ENCODE measurements around the gene CREBBP.

The CREBBP gene

DNA sequence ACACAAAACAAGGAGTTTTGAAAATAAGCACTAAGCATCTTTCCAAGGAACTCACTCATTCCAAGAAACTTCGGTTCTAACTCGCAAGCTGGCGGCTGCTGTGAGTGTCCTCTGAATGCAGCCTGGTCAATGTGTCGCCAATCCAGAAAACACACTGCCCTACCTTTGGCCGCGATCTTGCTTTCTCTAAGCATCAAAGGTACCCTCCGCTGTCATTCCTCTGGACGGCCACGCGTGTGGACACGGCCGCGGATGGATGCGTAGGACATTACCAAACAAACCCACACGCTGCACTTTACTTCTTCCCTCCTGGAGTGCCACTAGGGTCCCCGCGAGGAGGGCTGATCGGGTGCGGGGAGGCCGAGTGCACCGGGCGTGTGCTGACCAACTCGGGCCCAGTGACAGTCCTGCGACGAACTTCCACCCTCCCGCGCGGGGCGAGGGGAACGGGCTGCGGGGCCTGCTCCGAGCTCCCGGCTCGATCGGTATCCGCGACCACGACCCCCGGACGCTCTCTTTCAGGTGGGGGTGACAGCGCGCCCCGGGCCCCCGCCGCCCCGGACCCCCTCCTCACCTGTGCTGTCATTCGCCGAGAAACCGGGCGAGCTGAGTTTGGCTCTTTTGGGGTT, 1.1 kb downstream of the CREBBP start:
- DNase-seq, result peak; percentile 37

DNA sequence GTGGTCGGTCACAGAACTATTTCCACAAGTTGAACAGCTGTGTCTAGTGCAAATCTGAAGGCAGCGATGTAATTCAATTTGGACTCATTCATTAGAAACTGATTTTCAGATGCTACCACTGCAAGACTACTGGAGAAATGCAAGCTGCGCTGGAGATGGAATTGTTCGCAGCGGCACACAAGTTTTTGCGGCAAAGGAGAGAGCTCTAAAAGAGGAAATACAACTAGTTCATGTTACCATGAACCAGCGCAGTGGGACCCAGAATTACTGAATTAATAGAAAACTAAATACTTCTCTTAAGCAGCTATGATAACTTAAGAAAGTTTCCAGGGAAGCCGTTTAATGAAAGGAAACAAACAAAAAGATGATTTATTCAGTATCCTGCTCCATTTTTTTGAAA, 1.9 kb downstream of the CREBBP start:
- no peak for DNase-seq

DNA sequence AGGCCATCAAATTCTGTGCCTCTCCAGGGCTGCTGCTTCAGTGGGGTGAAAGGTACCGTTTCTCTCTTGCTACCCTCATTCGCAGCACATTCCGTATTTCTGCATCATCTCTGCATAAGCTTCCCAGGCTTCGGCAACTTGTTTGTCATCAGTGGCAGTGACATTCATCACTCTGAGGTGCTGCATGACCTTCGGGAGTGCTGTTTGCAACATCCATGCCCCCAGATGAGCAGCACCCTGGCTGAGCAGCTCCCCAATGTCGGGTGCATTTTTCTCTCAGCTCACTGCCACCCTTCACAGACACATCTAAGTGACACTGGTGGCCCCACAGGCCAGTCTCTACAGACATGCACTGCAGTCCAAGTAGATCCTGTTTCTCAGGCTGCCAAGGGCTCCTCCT, 3.8 kb downstream of the CREBBP start:
- no peak for DNase-seq

DNA sequence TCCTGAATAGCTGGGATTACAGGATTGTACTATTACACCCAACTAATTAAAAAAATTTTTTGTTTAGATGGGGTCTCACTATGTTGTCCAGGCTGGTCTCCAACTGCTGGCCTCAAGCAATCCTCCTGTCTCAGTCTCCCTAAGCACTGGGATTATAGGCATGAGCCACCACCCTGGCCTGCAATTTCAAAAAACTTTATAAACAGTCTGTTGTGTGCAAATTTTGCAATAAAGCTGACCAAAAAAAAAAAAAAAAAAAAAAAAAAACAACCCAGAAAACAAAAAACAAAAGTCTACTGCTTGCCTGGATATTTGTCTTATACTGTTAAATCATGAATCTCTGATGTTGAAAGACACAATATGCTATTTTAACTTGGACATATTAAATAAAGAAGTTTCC, 4.4 kb downstream of the CREBBP start:
- no peak for DNase-seq

DNA sequence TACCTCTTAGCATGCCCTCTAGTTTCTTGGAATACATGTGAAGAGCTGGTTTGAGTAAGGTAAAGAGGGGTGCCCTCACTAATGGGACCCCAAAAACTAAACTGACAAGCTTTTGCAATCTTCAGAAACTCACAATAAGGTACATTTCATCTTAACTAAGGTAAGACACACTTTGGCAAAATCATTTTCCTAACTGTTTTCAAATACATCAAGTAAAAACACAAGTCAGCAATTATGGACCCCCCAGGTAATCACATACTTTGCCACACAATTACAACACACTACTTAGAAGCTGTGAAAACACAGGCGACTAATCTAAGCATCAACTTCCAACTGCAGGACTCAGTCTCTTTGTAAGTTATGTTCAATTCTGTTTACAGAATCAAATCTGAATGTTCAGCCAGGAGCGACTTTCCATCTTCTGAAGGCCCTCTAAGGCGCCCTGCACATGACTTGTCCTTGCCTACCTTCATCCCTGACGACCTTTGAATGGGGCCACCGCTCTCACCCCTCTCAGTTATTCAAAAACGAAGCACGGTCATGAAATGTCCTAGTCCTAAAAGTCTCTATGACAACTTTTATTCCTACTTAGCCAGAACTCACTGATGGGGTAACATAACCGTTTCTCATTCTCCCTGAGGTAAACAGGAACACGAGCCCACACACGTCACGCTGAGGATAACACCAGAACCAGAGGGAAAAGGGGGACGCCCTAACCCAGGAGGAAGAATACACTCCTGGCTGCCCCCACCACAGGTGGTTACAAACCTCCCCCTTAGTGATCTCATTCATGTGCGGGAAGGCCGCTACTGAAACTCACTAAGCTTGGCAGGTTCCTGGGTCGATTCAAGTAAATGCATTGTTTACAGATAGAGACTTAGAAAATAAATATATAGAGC, 5.5 kb downstream of the CREBBP start:
- DNase-seq, result no peak

DNA sequence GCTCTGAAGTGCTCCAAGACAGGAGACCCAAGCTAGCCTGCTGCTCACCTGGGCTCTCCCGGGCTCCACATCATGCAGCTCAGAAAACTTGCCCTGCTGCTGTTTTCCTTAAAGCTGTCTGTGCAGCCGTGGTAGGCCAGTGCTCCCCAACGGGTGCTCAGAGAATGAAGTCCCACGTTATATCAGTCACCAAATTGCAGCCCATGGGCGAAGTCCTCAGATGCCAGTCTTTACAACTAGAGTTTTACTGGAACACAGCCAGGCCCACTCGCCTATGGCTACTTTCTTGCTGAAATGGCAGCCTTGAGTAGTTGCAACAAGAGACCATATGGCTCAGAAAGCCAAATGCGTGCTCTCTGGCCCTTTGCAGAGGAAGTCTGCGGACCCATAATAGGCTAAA, 6.3 kb downstream of the CREBBP start:
- no peak for DNase-seq

DNA sequence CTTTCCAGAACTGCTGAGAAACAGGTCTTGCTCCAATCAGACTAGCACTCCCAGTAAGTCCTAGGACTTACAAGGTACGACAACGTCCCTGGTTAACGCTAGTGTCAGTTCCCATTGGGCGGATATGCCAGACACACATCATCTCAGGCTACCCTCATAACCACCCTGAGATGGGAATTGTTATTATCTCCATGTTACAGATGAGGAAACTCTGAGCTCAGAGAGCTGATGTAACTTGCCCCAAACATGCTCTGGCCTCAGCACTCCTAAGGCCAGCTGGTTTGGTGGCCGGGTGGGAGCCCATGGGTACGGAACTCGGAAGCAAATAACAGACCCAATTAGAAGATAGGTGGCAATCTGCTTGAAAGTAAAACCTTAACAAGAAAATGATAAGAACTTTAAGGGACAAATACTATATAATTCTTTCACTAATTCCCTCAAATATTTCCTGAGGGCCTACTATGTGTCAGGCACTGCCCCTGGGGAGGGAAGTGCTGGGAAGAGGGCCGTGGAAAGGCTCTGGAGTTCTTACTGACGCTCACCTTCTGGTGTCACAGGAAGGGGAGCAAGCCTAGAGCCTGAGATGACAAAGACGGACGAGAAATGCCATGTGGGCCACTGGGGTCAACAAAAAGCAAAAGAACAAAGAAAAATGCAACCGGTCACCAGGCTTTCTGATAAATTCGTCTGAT, 6.9 kb downstream of the CREBBP start:
- DNase-seq, result no peak

DNA sequence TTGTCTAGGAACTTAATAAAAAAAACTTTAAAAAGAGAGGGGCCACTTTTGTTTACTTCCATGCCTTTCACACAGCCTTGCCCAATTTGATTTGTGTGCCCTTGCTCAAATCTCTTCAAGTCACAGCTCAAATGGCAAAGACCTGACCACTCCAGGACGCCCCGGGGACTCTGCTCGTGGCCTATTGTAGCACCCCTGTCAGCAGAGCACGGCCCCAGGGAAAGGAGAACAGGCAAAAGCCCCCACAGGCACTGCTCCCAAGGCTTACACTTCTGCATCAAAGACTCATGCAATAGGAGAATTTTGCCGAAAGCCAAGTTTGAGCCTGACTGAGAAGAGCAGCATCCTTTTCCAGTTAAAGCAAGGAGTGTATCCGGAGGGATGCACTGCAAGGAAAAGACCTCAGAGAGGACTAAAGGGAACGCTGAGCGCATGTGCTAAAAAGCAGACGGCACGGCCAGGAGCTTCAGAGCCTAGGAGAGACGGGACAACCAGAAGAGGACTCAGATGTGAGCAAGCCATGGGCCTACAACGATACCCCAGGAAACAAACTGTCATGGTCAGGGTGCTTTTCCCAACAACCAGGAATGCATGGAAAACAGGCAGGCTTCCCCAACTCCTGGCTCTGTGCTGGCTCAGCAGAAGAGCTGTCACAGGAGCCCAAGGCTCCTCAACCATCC, 8.2 kb downstream of the CREBBP start:
- DNase-seq, result no peak

DNA sequence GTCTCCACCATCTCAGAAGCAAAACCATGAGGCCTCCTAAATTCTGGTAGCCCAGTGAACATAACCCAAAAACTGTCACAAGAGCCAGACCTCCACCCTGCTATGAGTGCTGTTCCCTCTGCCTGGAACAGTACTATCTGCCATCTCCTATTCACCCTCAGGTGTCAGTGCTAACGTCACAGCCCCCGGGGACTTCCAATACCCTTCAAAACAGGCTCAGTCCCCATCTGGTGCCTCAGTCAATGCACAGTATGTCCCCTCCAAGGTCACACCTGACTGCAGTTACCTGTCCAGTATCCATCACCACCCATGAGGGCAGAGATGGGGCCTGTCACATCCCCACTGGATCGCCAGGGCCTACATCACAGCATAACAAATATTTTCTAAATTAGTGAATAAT, 11.5 kb downstream of the CREBBP start:
- DNase-seq, result no peak

DNA sequence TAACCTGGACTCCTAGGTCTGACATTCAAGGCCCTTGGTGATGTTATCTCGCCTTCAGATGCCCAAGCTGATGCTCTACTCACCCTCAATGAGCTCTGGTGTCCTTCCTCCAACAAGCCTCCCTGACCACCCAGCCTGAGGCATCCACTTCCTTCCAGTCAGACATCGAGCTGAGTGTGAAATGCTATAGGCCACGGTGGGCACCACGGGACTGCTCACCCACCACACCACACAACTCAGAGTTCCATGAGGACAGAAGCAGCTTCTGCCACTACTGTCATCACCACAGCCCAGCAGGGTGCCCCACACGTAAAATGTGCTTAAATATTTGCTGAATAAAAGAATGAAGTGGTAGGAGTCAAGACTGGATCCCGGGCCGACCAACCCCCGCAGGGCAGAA, 12.0 kb downstream of the CREBBP start:
- DNase-seq, result no peak

DNA sequence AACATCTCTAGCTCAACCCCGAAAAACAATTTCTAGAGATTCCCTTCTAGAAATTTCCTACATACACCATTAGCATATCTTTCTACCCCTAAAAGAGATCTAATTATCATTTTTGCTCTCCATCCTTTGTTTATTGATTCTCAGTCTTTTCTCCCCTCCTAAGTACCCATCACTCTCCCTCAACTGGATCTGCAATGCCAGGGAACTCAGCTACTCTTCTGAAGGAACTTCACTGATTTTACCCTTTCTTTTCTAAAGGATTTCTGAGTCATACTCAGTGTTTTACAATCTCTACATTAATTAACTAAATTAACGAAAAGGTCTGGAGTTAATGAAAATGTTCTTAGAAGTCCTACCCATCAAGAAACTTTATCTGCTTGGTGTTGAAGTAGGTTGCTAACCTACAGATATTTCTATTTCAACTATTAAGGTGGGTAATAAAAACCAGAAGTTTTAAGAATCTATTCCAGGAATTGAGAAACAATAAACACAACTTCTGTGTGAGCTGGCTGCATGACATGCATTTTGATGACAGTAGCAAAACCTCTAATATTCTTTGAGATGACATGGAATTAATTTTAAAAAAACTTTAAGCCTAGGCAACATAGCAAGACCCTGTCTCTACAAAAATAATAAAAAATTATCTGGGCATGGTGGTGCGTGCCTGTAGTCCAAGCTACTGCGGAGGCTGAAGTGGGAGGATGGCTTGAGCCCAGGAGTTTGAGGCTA, 13.6 kb downstream of the CREBBP start:
- no peak for DNase-seq

DNA sequence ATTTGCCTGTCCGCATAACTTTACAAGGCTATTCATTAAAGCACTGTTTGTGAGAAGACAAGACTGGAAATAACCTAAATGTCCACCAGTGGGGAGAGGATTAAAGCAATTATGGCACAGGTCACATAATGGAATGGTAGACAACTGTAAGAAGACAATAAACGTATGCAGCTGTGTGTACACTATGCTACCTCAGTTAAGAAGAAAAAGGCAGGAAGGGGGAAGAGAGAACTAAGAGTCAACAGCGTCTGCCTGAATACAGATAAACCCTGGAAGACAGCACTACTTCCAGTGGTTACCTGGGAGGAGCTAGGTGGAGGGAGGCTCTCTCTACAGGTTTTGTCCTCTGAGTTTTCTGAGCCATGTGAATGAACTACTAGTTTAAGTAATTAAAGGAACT, 15.3 kb downstream of the CREBBP start:
- no peak for DNase-seq

DNA sequence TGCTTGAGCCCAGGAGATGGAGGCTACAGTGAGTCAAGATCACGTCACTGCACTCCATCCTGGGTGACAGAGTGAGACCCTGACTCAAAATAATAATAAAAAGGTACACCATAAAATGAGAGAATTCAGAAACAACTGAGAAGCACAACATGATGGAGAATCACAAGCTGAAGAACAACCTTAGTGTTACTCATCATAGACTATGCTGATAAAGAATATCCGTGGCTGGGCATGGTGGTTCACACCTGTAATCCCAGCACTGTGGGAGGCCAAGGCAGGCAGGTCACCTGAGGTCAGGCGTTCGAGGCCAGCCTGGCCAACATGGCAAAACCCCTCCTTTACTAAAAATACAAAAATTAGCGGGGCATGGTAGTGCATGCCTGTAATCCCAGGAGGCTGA, 16.0 kb downstream of the CREBBP start:
- DNase-seq, result no peak

DNA sequence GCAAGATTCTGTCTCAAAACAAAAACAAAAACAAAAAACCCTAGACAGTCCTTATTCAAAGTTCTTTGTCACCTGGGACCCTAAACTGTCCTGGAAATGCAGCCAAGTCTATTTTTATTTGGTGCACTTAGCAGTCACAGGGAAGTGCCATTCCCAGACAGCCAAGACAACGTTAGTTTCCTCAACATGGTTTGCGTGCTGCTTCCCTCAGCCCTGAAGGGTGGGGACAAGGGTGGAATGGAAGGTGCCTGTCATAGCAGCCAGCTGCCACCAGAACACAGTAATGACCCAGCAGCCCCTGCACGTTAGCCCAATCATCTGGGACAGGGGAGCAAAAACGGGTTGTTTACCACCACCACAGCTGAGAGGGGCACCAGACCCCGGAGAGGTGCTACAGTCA, 16.9 kb downstream of the CREBBP start:
- DNase-seq, result no peak

DNA sequence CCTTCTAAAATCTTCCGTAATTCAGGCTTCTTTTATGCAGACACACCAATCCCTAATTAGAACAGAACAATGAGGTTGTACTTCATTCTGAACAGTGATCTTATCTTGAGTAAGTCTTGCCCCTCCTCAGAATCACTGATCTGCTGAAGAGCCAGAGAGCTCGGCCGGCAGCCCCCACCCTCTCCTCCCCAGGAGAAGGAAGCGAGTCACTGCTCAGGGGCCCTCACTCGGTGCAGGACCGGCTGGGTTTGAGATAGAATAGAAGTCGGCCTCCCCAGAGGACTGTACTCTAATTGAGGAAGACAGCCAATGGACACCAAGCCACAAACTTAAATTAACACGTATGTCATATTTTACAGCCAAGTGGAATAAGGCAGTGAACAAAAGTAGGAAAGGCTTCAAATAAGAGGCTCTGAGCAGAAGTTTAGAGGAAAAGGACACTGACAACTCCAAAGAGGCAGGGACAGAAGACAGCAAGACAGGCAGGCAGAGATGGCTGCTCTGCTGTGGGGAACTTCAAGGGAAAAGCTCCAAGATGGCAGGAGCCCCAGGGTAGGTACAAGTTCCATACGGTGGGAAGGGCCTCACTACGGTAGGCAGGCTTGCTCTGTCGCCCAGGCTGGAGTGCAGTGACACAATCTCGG, 18.6 kb downstream of the CREBBP start:
- peak; percentile 31 for DNase-seq

DNA sequence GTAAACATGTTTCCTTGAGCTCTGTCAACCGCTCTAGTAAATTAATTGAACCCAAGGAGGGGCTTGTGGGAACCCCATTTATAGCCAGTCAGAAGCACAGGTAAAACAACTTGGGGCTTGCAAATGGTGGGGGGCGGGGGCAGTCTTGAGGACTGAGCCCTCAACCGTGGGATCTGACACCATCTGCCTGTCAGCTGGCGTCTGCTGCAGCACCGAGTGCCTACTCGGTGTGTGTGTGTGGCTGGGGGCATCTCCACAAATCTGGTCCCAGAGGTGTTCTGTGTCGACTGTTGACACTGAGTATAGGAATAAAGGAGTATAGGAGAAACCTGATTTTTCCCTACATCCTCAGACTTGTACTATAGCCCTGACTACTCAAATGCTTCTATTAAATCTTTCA, 20.6 kb downstream of the CREBBP start:
- no peak for DNase-seq

DNA sequence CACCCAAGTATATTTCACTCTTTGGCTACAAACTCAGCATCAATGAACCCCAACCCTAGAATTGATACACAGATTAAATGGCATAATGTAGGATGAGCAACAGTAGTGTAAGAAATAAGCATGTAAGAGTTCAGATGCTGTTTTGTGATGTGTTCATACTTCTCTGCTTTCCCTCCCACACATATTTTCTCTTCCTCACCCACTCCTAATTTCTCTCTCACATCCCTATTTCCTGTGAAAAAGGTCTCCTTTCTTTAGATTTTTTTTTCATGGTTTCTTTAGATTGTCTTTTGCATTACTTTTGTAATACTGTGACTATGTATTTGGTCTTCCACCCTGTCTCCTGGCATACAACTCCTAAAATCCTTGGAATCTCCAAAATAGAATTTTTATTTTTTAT, 21.7 kb downstream of the CREBBP start:
- DNase-seq, result no peak

DNA sequence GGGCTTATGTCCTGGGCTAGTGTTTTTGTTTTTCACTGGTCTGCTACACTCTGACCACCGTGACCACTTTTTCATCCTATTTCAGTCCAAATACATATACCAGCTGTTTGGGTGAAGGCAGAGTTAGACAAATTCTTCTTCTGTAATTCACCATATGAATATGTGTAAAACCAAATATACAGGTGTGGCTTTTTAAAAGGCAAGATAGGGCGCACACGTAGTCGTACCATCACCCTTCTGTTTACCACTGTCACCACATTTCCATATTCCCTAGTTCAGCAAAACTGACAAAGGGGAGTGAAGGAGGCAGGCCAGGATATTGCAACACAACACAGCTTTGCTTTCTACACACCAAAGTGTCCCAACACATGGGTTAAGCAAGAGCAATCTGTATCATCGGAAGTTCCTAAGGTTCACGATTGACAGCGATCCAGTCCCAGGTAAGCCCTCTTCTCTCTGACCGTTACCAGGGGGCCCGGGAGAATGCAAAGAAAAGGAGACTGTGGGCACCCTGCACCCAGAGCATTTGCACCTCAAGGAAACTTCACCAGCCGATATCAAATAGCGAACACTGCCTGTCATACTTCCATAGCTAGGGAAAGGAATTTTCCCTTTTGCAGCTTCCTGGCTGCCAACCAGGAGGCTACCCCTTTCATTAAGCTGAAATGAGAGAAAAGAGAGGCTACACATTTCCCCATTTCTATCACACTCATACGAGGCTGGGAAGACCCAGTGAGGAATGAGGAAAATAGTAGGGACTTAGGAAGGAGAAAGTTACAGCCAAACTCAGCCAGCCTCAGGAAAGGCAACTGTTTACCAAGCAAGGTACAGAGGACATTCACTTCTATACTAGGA, 23.1 kb downstream of the CREBBP start:
- no peak for DNase-seq

DNA sequence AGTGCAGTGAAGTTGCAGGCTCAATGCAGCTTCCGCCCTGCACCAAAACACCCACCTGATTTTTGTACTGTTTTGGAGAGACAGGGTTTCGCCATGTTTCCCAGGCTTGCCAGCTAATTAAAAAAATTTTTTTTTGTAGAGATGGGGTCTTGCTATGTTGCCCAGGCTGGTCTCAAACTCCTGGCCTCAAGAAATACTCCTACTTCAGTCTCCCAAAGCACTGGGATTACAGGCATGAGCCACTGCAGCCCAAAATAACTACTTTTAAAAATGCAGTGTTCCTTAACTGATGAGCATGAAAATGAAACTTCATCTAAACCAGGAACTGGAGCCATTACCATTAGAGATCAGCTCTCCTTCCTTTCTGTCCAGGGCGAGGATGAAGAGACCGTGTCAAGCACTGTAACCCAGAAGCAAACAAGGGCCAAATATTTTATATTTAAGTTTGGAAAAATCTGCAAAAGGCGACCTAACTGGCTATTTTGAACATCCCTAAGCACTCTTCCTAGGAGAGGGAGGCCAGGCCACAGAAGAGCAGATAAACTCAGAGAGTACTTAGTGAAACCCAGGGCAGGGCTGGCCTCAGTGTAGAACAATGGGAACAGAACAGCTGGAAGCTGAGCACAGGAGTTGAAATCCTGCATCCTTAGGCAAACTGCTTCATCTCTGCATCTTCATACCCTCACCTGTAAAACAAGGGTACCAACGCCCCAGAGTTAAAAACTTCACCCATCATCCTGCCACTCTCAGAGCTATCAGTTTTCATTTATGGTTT, 24.0 kb downstream of the CREBBP start:
- DNase-seq, result no peak

All from stimulated activated CD4-positive, alpha-beta T cell treated with anti-CD3 and anti-CD28 coated beads, Interleukin-15, amount 100 ng/mL, for 24 hours (primary cell).